Endothelial cell (in vitro differentiated cells): ENCODE data around the gene RIMBP2. TPM values are rescaled to one million over a fixed set of nuclear protein-coding genes. Genes with fewer than 3 reads are reported as not detected.

ENCODE experiments used
- DNase-seq: peaks from one replicate; pipeline ENCODE4 v3.0.0; 2021; ENCODE audit warnings: low spot score
- H3K27ac Mint-ChIP-seq: one replicate; pipeline ENCODE4 v1.8.0; 2021; ENCODE audit warnings: mixed read lengths, inconsistent platforms; ENCODE audit not compliant: unreplicated experiment
- H3K27me3 Mint-ChIP-seq: one replicate; pipeline ENCODE4 v1.8.0; 2021; ENCODE audit warnings: mild to moderate bottlenecking, moderate library complexity, mixed read lengths, inconsistent platforms; ENCODE audit not compliant: unreplicated experiment
- H3K36me3 Mint-ChIP-seq: one replicate; pipeline ENCODE4 v1.8.0; 2021; ENCODE audit warnings: mild to moderate bottlenecking, low read depth, mixed read lengths, inconsistent platforms; ENCODE audit not compliant: unreplicated experiment
- H3K4me1 Mint-ChIP-seq: one replicate; pipeline ENCODE4 v1.8.0; 2021; ENCODE audit warnings: mild to moderate bottlenecking, mixed read lengths, inconsistent platforms; ENCODE audit not compliant: unreplicated experiment
- H3K4me3 Mint-ChIP-seq: one replicate; pipeline ENCODE4 v1.8.0; 2021; ENCODE audit warnings: mild to moderate bottlenecking, mixed read lengths, inconsistent platforms; ENCODE audit not compliant: unreplicated experiment
- H3K9me3 Mint-ChIP-seq: one replicate; pipeline ENCODE4 v1.8.0; 2021; ENCODE audit warnings: mixed read lengths, inconsistent platforms; ENCODE audit not compliant: unreplicated experiment
- CTCF ChIP-seq: fragments of 200-600 bp; sonication (generic); IDR thresholded peaks from one replicate; pipeline ENCODE4 v1.5.0; 2021; ENCODE audit warnings: antibody characterized with exemption; ENCODE audit not compliant: unreplicated experiment
- total RNA-seq: library from RNA; stranded (reverse); fragmentation: NEBNext Ultra II Directional; extraction: Animal tissue kit (Norgen Biotek cat#: 25700); gene quantifications from one replicate; pipeline ENCODE4 v1.2.1, GENCODE V29; 2021; ENCODE audit not compliant: unreplicated experiment

Gene RIMBP2
- total RNA-seq, 1 donor from 2014 or later = 1.4 TPM

GRCh38 chr12:130461839-130462557, 254.1 kb downstream of the RIMBP2 start:
- Mint-ChIP-seq H3K27me3 (peaks cover 15% of the 10 kb centered on the region), H3K9me3 (peaks cover 9% of the 10 kb centered on the region), H3K36me3 (peaks cover 16% of the 10 kb centered on the region), H3K4me1 (no peaks in the 10 kb centered on the region), H3K4me3 (no peak overlapping the region), H3K27ac (no peak overlapping the region)
- no peak for DNase-seq
- no peak for TF ChIP-seq CTCF

- TF ChIP-seq CTCF = no peak
- H3K4me3 Mint-ChIP-seq = no peak overlapping the region
- peaks cover 15% of the 10 kb centered on the region for H3K27me3 Mint-ChIP-seq
- DNase-seq = no peak
- H3K9me3 Mint-ChIP-seq = peaks cover 9% of the 10 kb centered on the region
- no peaks in the 10 kb centered on the region for H3K4me1 Mint-ChIP-seq
- no peak overlapping the region for H3K27ac Mint-ChIP-seq
- peaks cover 16% of the 10 kb centered on the region for H3K36me3 Mint-ChIP-seq
These were observed 254.7 kb downstream of the RIMBP2 start for GRCh38 chr12:130461447-130461815.

- no peak for TF ChIP-seq CTCF
- Mint-ChIP-seq H3K27me3 (peaks cover 15% of the 10 kb centered on the region), H3K4me3 (no peak overlapping the region), H3K36me3 (peaks cover 12% of the 10 kb centered on the region), H3K9me3 (peaks cover 9% of the 10 kb centered on the region), H3K4me1 (no peaks in the 10 kb centered on the region), H3K27ac (no peak overlapping the region)
- DNase-seq = no peak
These were observed 255.3 kb downstream of the RIMBP2 start for GRCh38 chr12:130460611-130461446.

GRCh38 chr12:130459916-130460315, 256.2 kb downstream of the RIMBP2 start:
- H3K4me1 Mint-ChIP-seq = no peaks in the 10 kb centered on the region
- no peak overlapping the region for H3K27ac Mint-ChIP-seq
- peaks cover 11% of the 10 kb centered on the region for H3K36me3 Mint-ChIP-seq
- no peak for TF ChIP-seq CTCF
- peaks cover 15% of the 10 kb centered on the region for H3K27me3 Mint-ChIP-seq
- H3K9me3 Mint-ChIP-seq = peaks cover 8% of the 10 kb centered on the region
- no peak overlapping the region for H3K4me3 Mint-ChIP-seq
- DNase-seq = no peak

- no peak overlapping the region for H3K27ac Mint-ChIP-seq
- H3K9me3 Mint-ChIP-seq = peaks cover 5% of the 10 kb centered on the region
- DNase-seq = no peak
- H3K36me3 Mint-ChIP-seq = no peaks in the 10 kb centered on the region
- TF ChIP-seq CTCF = no peak
- no peaks in the 10 kb centered on the region for H3K4me1 Mint-ChIP-seq
- peaks cover 17% of the 10 kb centered on the region for H3K27me3 Mint-ChIP-seq
- H3K4me3 Mint-ChIP-seq = no peak overlapping the region
These were observed 257.8 kb downstream of the RIMBP2 start for GRCh38 chr12:130458341-130458740.
